Central memory CD8-positive, alpha-beta T cell (primary cell): Measurements from ENCODE around the gene FKBP4.

Experiments
- ATAC-seq: fragments of 150-1000 bp; cut with Tn5 transposase; replicated peaks from 2 replicates; pipeline ENCODE4 v1.10.0; 2022; ENCODE audit warnings: mild to moderate bottlenecking, moderate FRiP score, moderate number of reproducible peaks; ENCODE audit not compliant: poor library complexity, severe bottlenecking; ENCODE audit errors: extremely low read depth
- DNase-seq, 2 donors: peaks; one replicate each; pipeline ENCODE4 v3.0.0; 2021; ENCODE audit warnings: low spot score in 2 of 2
- H3K27ac Mint-ChIP-seq: one replicate; pipeline ENCODE4 v1.8.0; 2022; ENCODE audit warnings: low read depth, mild to moderate bottlenecking, moderate library complexity, mixed read lengths
- H3K27me3 Mint-ChIP-seq: one replicate; pipeline ENCODE4 v1.8.0; 2022; ENCODE audit warnings: mixed read lengths
- H3K36me3 Mint-ChIP-seq: one replicate; pipeline ENCODE4 v1.8.0; 2022; ENCODE audit warnings: mild to moderate bottlenecking, moderate library complexity, mixed read lengths; ENCODE audit not compliant: insufficient read depth
- H3K4me1 Mint-ChIP-seq: one replicate; pipeline ENCODE4 v1.8.0; 2022; ENCODE audit warnings: mixed read lengths
- H3K4me3 Mint-ChIP-seq: one replicate; pipeline ENCODE4 v1.8.0; 2022; ENCODE audit warnings: mild to moderate bottlenecking, moderate library complexity, mixed read lengths
- H3K9me3 Mint-ChIP-seq: one replicate; pipeline ENCODE4 v1.8.0; 2022; ENCODE audit warnings: mixed read lengths

FKBP4 gene

DNA sequence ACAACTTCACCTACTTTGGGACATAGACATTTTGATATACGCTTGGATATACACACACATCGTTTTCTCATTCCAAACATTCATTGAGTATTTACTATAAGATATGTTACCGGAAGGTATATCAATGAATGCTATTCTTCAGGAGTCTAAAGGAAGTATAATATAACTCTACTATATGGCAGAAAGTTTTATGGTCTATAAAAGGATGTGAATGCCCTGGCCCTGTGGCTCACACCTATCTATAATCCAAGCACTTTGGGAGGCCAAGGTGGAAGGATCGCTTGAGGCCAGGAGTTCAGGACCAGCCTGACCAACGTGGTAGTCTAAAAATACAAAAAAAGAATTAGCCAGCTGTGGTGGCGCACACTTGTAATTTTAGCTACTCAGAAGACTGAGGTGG is 34.5 kb downstream of the FKBP4 start:
- Mint-ChIP-seq H3K9me3 (no peaks in the 10 kb centered on the region), H3K4me1 (peaks cover 2% of the 10 kb centered on the region), H3K36me3 (peaks cover 32% of the 10 kb centered on the region), H3K4me3 (no peak overlapping the region), H3K27me3 (no peaks in the 10 kb centered on the region), H3K27ac (peak overlapping the region; percentile 10)
- DNase-seq (no peak), ATAC-seq (no peak)

GRCh38 chr12:2832550-2833127 is 37.9 kb downstream of the FKBP4 start:
- Mint-ChIP-seq H3K9me3 (no peaks in the 10 kb centered on the region), H3K4me1 (peaks cover 11% of the 10 kb centered on the region), H3K27ac (peak overlapping the region; percentile 26), H3K27me3 (no peaks in the 10 kb centered on the region), H3K4me3 (no peak overlapping the region), H3K36me3 (peaks cover 29% of the 10 kb centered on the region)
- no peak for ATAC-seq
- no peak for DNase-seq

- Mint-ChIP-seq H3K4me3 (no peak overlapping the region), H3K9me3 (no peaks in the 10 kb centered on the region), H3K36me3 (peaks cover 27% of the 10 kb centered on the region), H3K4me1 (peaks cover 11% of the 10 kb centered on the region), H3K27ac (no peak overlapping the region), H3K27me3 (no peaks in the 10 kb centered on the region)
- DNase-seq (no peak), ATAC-seq (no peak)
These were observed 38.6 kb downstream of the FKBP4 start for GRCh38 chr12:2833327-2833726.

GRCh38 chr12:2833810-2834209 is 39.0 kb downstream of the FKBP4 start:
- H3K4me1 Mint-ChIP-seq = peaks cover 11% of the 10 kb centered on the region
- no peaks in the 10 kb centered on the region for H3K9me3 Mint-ChIP-seq
- no peak overlapping the region for H3K4me3 Mint-ChIP-seq
- DNase-seq (no peak), ATAC-seq (no peak)
- peaks cover 27% of the 10 kb centered on the region for H3K36me3 Mint-ChIP-seq
- no peak overlapping the region for H3K27ac Mint-ChIP-seq
- no peaks in the 10 kb centered on the region for H3K27me3 Mint-ChIP-seq

DNA sequence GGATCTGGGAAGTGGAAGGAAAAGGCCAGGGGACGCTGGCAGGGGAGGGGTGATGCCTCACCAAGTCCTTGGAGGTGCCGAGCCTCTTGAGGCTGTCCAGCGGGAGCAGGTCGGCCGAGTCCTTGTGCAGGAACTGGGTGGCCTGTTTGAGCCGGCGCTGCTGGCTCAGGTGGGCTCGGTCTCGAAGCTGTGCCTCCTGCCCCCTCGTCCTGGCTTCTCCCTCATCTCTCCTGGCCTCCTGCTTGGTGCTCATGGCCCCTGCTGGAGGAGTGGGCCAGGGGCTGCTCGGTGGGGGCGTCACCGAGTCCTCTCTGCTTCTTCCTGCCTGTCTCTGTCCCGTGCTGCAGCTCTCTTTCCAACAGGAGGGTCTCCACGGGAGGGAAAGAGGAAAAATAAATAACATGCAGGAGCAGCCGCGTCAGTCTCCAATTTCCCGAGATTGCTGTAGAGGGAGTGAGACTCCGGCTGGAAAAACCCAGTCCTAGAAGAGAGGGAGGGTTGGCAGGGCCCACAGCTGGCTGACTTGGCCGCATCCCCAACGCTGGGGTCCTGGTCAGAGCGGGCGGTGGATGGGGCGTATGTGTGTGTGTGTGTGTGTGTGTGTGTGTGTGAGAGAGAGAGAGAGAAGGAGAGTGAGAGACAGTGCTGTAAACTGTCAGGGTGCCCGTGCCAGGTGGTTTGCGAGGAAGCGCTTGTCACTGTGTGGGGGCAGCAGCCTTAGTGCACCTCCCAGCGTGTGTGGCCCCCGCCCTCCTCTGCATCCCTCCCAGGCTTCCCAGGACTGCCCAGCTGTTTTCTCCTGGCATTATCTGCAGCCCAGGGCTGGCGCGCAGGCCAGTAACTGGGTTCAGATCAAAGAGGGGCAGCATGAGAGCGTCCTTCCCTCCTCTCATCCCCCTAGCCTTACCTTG is 40.1 kb downstream of the FKBP4 start, which contains the start of gene NRIP2:
NRIP2 (minus strand) TSS at position 455 of the 911 bp plus-strand sequence; CDS start at position 403, 52 bp downstream.
- no peak for DNase-seq
- Mint-ChIP-seq H3K9me3 (no peaks in the 10 kb centered on the region), H3K27ac (peak within 1 kb of the TSS; percentile 62), H3K4me1 (peaks cover 11% of the 10 kb centered on the region), H3K36me3 (peaks cover 28% of the 10 kb centered on the region), H3K4me3 (no peak within 1 kb of the TSS), H3K27me3 (no peaks in the 10 kb centered on the region)
- ATAC-seq = no peak

DNA sequence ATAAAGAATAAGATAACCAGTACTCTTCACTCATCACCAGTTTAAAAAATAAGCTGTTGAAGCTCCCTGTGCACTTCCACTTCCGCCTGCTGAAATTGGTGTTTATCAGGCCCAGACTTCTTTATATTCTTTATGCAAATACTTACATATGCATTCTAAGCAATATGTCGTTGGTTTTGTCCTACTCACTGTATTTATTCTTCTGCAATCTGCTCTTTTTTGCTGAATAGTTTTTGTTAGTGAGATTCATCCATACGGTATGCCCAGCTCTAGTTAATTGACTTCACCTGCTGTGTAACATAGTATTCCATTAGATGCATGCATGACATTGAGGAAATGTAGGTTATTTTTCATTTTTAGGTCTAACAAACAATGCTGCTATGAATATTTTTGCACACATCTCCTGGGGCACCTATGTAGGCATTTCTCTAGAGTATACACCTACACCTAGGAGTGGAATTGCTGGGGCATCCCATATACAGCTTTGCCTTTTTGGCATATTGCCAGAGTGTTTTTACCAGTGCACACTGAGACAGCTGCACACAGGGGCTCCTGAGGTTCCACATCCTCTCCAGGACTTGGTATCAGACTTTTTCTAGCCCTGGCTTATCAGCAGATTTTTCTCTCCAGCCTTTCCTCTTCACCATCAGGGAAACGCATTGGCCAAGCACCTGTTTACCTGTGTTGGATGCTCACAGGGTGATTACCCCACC is 41.1 kb downstream of the FKBP4 start:
- ATAC-seq = no peak
- H3K4me1 Mint-ChIP-seq = peaks cover 11% of the 10 kb centered on the region
- H3K27ac Mint-ChIP-seq = peak overlapping the region; percentile 62
- no peak for DNase-seq
- H3K27me3 Mint-ChIP-seq = no peaks in the 10 kb centered on the region
- no peak overlapping the region for H3K4me3 Mint-ChIP-seq
- H3K36me3 Mint-ChIP-seq = peaks cover 31% of the 10 kb centered on the region
- H3K9me3 Mint-ChIP-seq = no peaks in the 10 kb centered on the region

- Mint-ChIP-seq H3K27ac (no peak overlapping the region), H3K36me3 (peaks cover 32% of the 10 kb centered on the region), H3K4me3 (no peak overlapping the region), H3K9me3 (no peaks in the 10 kb centered on the region), H3K27me3 (no peaks in the 10 kb centered on the region), H3K4me1 (peaks cover 11% of the 10 kb centered on the region)
- no peak for ATAC-seq
- no peak for DNase-seq
These were observed 41.8 kb downstream of the FKBP4 start for GRCh38 chr12:2836574-2836973.

GRCh38 chr12:2841056-2841650 is 46.4 kb downstream of the FKBP4 start:
- peaks cover 29% of the 10 kb centered on the region for H3K36me3 Mint-ChIP-seq
- no peaks in the 10 kb centered on the region for H3K27me3 Mint-ChIP-seq
- DNase-seq (no peak), ATAC-seq (no peak)
- H3K4me1 Mint-ChIP-seq = peaks cover 5% of the 10 kb centered on the region
- no peaks in the 10 kb centered on the region for H3K9me3 Mint-ChIP-seq
- H3K4me3 Mint-ChIP-seq = no peak overlapping the region
- no peak overlapping the region for H3K27ac Mint-ChIP-seq

DNA sequence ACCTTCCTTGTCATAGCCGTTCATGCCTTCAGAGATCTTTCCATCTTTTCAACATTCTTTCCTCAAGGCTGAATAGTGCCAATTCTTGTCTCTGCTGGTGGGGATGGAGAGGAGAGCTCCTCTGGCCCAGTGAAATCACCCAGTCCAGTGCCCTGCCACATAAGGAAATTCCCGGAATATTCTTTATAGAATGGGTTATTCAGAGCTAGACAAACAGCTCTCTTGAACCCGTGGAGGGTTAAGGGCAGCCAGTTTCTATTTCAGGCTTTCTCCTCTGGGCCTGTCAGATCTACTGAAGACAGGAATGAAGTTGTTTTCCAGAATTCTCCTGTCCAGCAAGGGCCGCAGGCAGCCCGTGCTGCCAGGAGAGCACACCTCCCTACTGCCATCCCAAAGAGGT is 48.2 kb downstream of the FKBP4 start:
- Mint-ChIP-seq H3K4me1 (peaks cover 5% of the 10 kb centered on the region), H3K36me3 (peaks cover 19% of the 10 kb centered on the region), H3K27me3 (no peaks in the 10 kb centered on the region), H3K4me3 (no peak overlapping the region), H3K27ac (no peak overlapping the region), H3K9me3 (no peaks in the 10 kb centered on the region)
- ATAC-seq (no peak), DNase-seq (no peak)

- Mint-ChIP-seq H3K27me3 (no peaks in the 10 kb centered on the region), H3K9me3 (no peaks in the 10 kb centered on the region), H3K4me3 (no peak overlapping the region), H3K27ac (no peak overlapping the region), H3K4me1 (peaks cover 5% of the 10 kb centered on the region), H3K36me3 (peaks cover 14% of the 10 kb centered on the region)
- ATAC-seq (no peak), DNase-seq (no peak)
These were observed 50.0 kb downstream of the FKBP4 start for GRCh38 chr12:2844786-2845185.

DNA sequence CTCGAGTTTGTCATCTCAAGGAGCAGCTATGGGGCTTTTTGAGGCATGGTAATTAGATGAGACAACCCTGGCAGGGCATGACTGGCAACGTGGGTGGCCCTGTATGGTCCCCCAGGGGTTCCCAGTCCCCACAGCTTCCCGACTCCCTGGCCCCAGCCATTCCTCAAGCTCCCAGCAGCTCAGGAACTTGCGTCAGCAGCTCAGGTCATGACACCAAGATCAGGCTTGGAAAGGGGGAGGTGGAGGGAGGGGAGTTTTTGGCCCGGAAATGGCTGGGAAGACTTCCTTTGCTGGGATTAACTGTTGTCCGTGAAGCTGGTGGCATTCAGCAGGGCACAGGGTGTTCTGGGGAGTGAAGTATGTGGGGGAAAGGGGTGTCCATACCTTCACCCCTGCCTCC is 50.5 kb downstream of the FKBP4 start:
- H3K27ac Mint-ChIP-seq = no peak overlapping the region
- ATAC-seq (no peak), DNase-seq (no peak)
- H3K36me3 Mint-ChIP-seq = peaks cover 12% of the 10 kb centered on the region
- peaks cover 5% of the 10 kb centered on the region for H3K4me1 Mint-ChIP-seq
- H3K4me3 Mint-ChIP-seq = no peak overlapping the region
- no peaks in the 10 kb centered on the region for H3K27me3 Mint-ChIP-seq
- no peaks in the 10 kb centered on the region for H3K9me3 Mint-ChIP-seq

GRCh38 chr12:2851931-2852330 is 57.2 kb downstream of the FKBP4 start:
- H3K4me3 Mint-ChIP-seq = no peak overlapping the region
- no peaks in the 10 kb centered on the region for H3K9me3 Mint-ChIP-seq
- peaks cover 10% of the 10 kb centered on the region for H3K36me3 Mint-ChIP-seq
- ATAC-seq (no peak), DNase-seq (no peak)
- H3K27me3 Mint-ChIP-seq = no peaks in the 10 kb centered on the region
- H3K4me1 Mint-ChIP-seq = no peaks in the 10 kb centered on the region
- H3K27ac Mint-ChIP-seq = no peak overlapping the region
